ENCODE results near the gene PGAP6. TPM values are rescaled to one million over a fixed set of nuclear protein-coding genes. Genes with fewer than 3 reads are reported as not detected.

PGAP6 gene
- total and polyA plus RNA-seq, 2 of the 13 experiments (the other 11 are each of a cell fraction or from before 2014, with no cell fraction given): 52.7 to 136 TPM

DNA sequence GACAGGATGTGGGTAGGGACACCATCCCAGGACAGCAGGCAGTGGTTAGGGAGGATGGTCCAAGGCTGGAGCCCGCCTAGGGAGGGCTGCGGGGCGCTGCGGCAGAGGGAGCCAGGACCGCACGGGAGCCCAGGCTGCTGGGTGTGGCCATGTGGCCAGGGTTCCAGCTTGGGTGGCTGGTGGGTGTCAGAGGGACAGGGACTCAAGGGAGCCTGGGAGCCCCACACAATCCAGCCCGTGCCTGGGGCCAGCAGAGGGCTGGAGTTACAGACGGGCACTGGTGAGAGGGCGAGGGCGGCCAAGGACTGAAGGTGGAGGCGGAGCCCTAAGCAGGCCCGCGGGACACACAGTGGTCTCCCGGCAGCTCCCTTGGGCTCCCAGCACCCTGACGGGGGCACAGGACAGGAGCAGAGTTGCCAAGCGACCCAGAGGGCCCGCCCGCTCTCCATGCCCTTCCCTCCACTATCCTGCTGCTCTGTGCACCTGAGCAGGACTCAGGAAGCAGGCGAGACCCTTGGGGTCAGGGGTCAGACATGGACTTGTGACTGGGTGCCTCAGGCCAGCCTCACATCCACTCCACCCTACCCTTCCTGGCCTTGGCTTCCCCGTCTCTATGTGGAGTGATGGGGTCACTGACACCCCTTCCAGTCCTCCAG is 18.5 kb downstream of the PGAP6 start (continued):
- TF ChIP-seq POLR2AphosphoS2 (IDR thresholded peaks at IDR 0.05; ENCODE audit: low read depth, low read length) (no peak), IKZF4 (CRISPR knock-in tag; IDR thresholded peaks at IDR 0.05; ENCODE audit: borderline replicate concordance, low read depth, not compliant biosample characterization) (no peak), ZNF589 (CRISPR knock-in tag; conservative IDR thresholded peaks at IDR 0.05) (no peak), ZNF572 (CRISPR knock-in tag; IDR thresholded peaks at IDR 0.05) (no peak), PCBP2 (optimal IDR thresholded peaks at IDR 0.05; ENCODE audit: low read depth, low read length, poor library complexity, severe bottlenecking) (no peak), ZNF207 (IDR thresholded peaks at IDR 0.05; ENCODE audit: borderline replicate concordance) (no peak), ZNF713 (CRISPR knock-in tag; IDR thresholded peaks at IDR 0.05) (no peak), NONO (IDR thresholded peaks at IDR 0.05) (no peak), NONO (CRISPR knock-in tag; conservative IDR thresholded peaks at IDR 0.05) (no peak), SIX1 (CRISPR knock-in tag; IDR thresholded peaks at IDR 0.05; ENCODE audit: borderline replicate concordance) (no peak), RARG (CRISPR knock-in tag; IDR thresholded peaks at IDR 0.05; ENCODE audit: low read depth) (no peak), SNRNP70 (IDR thresholded peaks at IDR 0.05; ENCODE audit: low read depth, low read length) (no peak), GZF1 (CRISPR knock-in tag; IDR thresholded peaks at IDR 0.05) (no peak), JUND (CRISPR knock-in tag; IDR thresholded peaks at IDR 0.05) (no peak), ZBTB20 (CRISPR knock-in tag; IDR thresholded peaks at IDR 0.05; ENCODE audit: borderline replicate concordance, low read depth) (no peak)
- TF ChIP-seq, protein P1, sequence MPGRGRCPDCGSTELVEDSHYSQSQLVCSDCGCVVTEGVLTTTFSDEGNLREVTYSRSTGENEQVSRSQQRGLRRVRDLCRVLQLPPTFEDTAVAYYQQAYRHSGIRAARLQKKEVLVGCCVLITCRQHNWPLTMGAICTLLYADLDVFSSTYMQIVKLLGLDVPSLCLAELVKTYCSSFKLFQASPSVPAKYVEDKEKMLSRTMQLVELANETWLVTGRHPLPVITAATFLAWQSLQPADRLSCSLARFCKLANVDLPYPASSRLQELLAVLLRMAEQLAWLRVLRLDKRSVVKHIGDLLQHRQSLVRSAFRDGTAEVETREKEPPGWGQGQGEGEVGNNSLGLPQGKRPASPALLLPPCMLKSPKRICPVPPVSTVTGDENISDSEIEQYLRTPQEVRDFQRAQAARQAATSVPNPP (CRISPR knock-in tag; IDR thresholded peaks at IDR 0.05): no peak
- TF ChIP-seq, protein P2, sequence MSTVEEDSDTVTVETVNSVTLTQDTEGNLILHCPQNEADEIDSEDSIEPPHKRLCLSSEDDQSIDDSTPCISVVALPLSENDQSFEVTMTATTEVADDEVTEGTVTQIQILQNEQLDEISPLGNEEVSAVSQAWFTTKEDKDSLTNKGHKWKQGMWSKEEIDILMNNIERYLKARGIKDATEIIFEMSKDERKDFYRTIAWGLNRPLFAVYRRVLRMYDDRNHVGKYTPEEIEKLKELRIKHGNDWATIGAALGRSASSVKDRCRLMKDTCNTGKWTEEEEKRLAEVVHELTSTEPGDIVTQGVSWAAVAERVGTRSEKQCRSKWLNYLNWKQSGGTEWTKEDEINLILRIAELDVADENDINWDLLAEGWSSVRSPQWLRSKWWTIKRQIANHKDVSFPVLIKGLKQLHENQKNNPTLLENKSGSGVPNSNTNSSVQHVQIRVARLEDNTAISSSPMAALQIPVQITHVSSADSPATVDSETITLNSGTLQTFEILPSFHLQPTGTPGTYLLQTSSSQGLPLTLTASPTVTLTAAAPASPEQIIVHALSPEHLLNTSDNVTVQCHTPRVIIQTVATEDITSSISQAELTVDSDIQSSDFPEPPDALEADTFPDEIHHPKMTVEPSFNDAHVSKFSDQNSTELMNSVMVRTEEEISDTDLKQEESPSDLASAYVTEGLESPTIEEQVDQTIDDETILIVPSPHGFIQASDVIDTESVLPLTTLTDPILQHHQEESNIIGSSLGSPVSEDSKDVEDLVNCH (CRISPR knock-in tag; IDR thresholded peaks at IDR 0.05): no peak
- TF ChIP-seq, protein P3, sequence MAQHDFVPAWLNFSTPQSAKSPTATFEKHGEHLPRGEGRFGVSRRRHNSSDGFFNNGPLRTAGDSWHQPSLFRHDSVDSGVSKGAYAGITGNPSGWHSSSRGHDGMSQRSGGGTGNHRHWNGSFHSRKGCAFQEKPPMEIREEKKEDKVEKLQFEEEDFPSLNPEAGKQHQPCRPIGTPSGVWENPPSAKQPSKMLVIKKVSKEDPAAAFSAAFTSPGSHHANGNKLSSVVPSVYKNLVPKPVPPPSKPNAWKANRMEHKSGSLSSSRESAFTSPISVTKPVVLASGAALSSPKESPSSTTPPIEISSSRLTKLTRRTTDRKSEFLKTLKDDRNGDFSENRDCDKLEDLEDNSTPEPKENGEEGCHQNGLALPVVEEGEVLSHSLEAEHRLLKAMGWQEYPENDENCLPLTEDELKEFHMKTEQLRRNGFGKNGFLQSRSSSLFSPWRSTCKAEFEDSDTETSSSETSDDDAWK (CRISPR knock-in tag; IDR thresholded peaks at IDR 0.05): no peak
